ENCODE measurements around the gene SNAPC4. TPM values are rescaled to one million over a fixed set of nuclear protein-coding genes. Genes with fewer than 3 reads are reported as not detected.

SNAPC4 gene
- total and polyA plus RNA-seq, 9 of the 15 experiments (the other 6 are each of a cell fraction or from before 2014, with no cell fraction given) = 0.21 to 21.8 (median 8.8) TPM

DNA sequence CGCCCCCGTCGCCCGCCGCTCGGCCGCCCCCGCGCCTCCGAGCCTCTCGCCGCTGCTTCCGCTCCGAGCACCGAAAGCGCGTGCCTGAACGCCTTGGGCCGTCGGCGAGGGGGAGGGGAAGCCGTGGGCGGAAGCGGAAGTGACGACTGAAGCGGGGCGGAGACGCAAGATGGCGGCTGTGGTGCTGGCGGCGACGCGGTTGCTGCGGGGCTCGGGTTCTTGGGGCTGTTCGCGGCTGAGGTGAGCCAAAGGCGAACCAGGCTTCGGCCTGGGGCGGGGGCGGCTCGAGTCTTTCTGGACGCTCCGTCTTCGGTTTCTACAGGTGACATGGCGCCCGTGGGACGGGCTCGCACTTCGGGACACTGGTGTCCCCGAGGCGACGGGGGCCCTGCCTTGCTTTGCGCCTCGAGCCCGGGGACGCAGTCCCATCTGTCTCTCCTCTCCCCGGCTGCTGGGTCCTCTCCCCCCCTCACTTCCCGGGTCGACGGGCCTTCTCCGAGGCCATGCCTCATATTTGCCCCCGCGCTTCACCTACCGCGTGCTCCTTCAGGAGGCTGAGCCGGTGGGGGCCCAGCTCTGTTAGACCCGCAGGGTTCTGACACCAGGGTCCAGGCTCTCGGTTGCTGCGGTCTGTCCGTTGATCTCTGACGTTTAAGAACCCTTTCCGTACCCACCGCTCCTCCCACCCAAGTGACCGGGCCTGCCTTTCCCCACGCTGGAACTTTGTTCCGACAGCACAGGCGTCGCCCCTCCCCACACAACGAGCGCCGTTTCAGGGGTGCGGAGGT is 10.7 kb upstream of the SNAPC4 start, which contains the start of the genes ENTR1 and PMPCA (continued):
- TF ChIP-seq ZKSCAN1 (IDR thresholded peaks at IDR 0.05; ENCODE audit: low read depth, low read length) (no peak), EGR1 (conservative IDR thresholded peaks at IDR 0.05) (peak; percentile 97), CEBPB (tag; IDR thresholded peaks at IDR 0.05) (no peak), RBM14 (IDR thresholded peaks at IDR 0.05; ENCODE audit: borderline replicate concordance, insufficient read depth, low read depth, low read length) (no peak), RAD21 (CRISPR knock-in tag; conservative IDR thresholded peaks at IDR 0.05 in 1 of 2, IDR thresholded peaks at IDR 0.05 in 1 of 2) (no peak), TFAM (CRISPR knock-in tag; conservative IDR thresholded peaks at IDR 0.05) (no peak), RCOR1 (IDR thresholded peaks at IDR 0.05; ENCODE audit: borderline replicate concordance in 1 of 2, low read depth in 2 of 2, low read length in 2 of 2) (no peak), PTTG1 (tag; IDR thresholded peaks at IDR 0.05; ENCODE audit: low read depth) (no peak), MEF2D (tag; conservative IDR thresholded peaks at IDR 0.05; ENCODE audit: low read depth) (no peak), SAFB2 (IDR thresholded peaks at IDR 0.05; ENCODE audit: borderline replicate concordance, low read depth, low read length, severe bottlenecking) (no peak), SLC30A9 (CRISPR knock-in tag; IDR thresholded peaks at IDR 0.05) (no peak), CBFB (CRISPR knock-in tag; IDR thresholded peaks at IDR 0.05) (no peak), HEY1 (CRISPR knock-in tag; IDR thresholded peaks at IDR 0.05; ENCODE audit: borderline replicate concordance) (no peak), HMG20A (CRISPR knock-in tag; conservative IDR thresholded peaks at IDR 0.05) (no peak), ZNF3 (CRISPR knock-in tag; IDR thresholded peaks at IDR 0.05) (no peak), NR1H2 (CRISPR knock-in tag; IDR thresholded peaks at IDR 0.05) (no peak), XRCC3 (IDR thresholded peaks at IDR 0.05) (no peak)
- TF ChIP-seq, protein P1, sequence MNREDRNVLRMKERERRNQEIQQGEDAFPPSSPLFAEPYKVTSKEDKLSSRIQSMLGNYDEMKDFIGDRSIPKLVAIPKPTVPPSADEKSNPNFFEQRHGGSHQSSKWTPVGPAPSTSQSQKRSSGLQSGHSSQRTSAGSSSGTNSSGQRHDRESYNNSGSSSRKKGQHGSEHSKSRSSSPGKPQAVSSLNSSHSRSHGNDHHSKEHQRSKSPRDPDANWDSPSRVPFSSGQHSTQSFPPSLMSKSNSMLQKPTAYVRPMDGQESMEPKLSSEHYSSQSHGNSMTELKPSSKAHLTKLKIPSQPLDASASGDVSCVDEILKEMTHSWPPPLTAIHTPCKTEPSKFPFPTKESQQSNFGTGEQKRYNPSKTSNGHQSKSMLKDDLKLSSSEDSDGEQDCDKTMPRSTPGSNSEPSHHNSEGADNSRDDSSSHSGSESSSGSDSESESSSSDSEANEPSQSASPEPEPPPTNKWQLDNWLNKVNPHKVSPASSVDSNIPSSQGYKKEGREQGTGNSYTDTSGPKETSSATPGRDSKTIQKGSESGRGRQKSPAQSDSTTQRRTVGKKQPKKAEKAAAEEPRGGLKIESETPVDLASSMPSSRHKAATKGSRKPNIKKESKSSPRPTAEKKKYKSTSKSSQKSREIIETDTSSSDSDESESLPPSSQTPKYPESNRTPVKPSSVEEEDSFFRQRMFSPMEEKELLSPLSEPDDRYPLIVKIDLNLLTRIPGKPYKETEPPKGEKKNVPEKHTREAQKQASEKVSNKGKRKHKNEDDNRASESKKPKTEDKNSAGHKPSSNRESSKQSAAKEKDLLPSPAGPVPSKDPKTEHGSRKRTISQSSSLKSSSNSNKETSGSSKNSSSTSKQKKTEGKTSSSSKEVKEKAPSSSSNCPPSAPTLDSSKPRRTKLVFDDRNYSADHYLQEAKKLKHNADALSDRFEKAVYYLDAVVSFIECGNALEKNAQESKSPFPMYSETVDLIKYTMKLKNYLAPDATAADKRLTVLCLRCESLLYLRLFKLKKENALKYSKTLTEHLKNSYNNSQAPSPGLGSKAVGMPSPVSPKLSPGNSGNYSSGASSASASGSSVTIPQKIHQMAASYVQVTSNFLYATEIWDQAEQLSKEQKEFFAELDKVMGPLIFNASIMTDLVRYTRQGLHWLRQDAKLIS (CRISPR knock-in tag; IDR thresholded peaks at IDR 0.05) = no peak
- TF ChIP-seq, protein P2, sequence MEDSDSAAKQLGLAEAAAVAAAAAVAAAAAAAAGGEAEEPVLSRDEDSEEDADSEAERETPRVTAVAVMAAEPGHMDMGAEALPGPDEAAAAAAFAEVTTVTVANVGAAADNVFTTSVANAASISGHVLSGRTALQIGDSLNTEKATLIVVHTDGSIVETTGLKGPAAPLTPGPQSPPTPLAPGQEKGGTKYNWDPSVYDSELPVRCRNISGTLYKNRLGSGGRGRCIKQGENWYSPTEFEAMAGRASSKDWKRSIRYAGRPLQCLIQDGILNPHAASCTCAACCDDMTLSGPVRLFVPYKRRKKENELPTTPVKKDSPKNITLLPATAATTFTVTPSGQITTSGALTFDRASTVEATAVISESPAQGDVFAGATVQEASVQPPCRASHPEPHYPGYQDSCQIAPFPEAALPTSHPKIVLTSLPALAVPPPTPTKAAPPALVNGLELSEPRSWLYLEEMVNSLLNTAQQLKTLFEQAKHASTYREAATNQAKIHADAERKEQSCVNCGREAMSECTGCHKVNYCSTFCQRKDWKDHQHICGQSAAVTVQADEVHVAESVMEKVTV (CRISPR knock-in tag; IDR thresholded peaks at IDR 0.05) = no peak
- TF ChIP-seq, protein P3, sequence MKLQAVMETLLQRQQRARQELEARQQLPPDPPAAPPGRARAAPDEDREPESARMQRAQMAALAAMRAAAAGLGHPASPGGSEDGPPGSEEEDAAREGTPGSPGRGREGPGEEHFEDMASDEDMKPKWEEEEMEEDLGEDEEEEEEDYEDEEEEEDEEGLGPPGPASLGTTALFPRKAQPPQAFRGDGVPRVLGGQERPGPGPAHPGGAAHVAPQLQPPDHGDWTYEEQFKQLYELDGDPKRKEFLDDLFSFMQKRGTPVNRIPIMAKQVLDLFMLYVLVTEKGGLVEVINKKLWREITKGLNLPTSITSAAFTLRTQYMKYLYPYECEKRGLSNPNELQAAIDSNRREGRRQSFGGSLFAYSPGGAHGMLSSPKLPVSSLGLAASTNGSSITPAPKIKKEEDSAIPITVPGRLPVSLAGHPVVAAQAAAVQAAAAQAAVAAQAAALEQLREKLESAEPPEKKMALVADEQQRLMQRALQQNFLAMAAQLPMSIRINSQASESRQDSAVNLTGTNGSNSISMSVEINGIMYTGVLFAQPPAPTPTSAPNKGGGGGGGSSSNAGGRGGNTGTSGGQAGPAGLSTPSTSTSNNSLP (IDR thresholded peaks at IDR 0.05; ENCODE audit: borderline replicate concordance, low read depth, low read length) = no peak
